Measurements from ENCODE around the gene ACAD10.

ACAD10 gene

GRCh38 chr12:111749391-111749790, 63.5 kb downstream of the ACAD10 start:
- Histone ChIP-seq H3K36me3 (ENCODE audit: control insufficient read depth in 2 of 2, insufficient read depth in 1 of 2, low read length in 2 of 2) (peaks cover 12 to 52% of the 10 kb centered on the region in 2 experiments; a peak in 2 of 3 replicates), H3K27ac (ENCODE audit: extremely low read depth, low read depth, low read length) (no peak overlapping the region), H3K4me3 (ENCODE audit: low read depth, low read length) (no peak overlapping the region), H3K4me1 (ENCODE audit: control insufficient read depth, insufficient read depth, low read length) (no peaks in the 10 kb centered on the region), H3K9me3 (ENCODE audit: control insufficient read depth, insufficient read depth, low read depth, low read length) (no peaks in the 10 kb centered on the region)
- ChIA-PET POLR2A (no interaction called here), CTCF (no interaction called here)
- TF ChIP-seq ZNF518A (tag by site-specific recombination; conservative IDR thresholded peaks at IDR 0.05; ENCODE audit: low read depth) = no peak
- TF ChIP-seq ZNF658 (tag by site-specific recombination; IDR thresholded peaks at IDR 0.05) = no peak
- no peak for TF ChIP-seq ZNF513 (tag by site-specific recombination; IDR thresholded peaks at IDR 0.05)

GRCh38 chr12:111753144-111753881, 67.5 kb downstream of the ACAD10 start:
- peaks cover 4 to 32% of the 10 kb centered on the region in 2 experiments; a peak in 2 of 3 replicates for H3K36me3 ChIP-seq (ENCODE audit: control insufficient read depth in 2 of 2, insufficient read depth in 1 of 2, low read length in 2 of 2)
- no peak for TF ChIP-seq ZNF292 (tag by site-specific recombination; IDR thresholded peaks at IDR 0.05; ENCODE audit: borderline replicate concordance, low read depth)
- peak; percentile 92 for TF ChIP-seq CTCF (tag by site-specific recombination; IDR thresholded peaks at IDR 0.05)
- 0 out of 2 replicates have a peak, but pooled peaks have one; percentile 21 for TF ChIP-seq PRDM10 (tag by site-specific recombination; IDR thresholded peaks at IDR 0.05)
- peak; percentile 61 for TF ChIP-seq ZNF654 (tag by site-specific recombination; IDR thresholded peaks at IDR 0.05; ENCODE audit: low read depth)
- TF ChIP-seq ZSCAN30 (tag by site-specific recombination; IDR thresholded peaks at IDR 0.05) = peak; percentile 34; the same call in 1 of the 2 replicates
- no peak for TF ChIP-seq HOXD13 (CRISPR knock-in tag; IDR thresholded peaks at IDR 0.05; ENCODE audit: borderline replicate concordance)
- no peak for TF ChIP-seq ZBTB17 (tag by site-specific recombination; IDR thresholded peaks at IDR 0.05)
- no peak for TF ChIP-seq GLIS1 (tag by site-specific recombination; IDR thresholded peaks at IDR 0.05)
- TF ChIP-seq PATZ1 (tag by site-specific recombination; IDR thresholded peaks at IDR 0.05) = 0 out of 2 replicates have a peak, but pooled peaks have one; percentile 25
- TF ChIP-seq ZNF704 (tag by site-specific recombination; IDR thresholded peaks at IDR 0.05) = no peak
- TF ChIP-seq SETDB1 (IDR thresholded peaks at IDR 0.05; ENCODE audit: insufficient read length, low read length) = no peak
- TF ChIP-seq IKZF3 (tag by site-specific recombination; IDR thresholded peaks at IDR 0.05) = 0 out of 2 replicates have a peak, but pooled peaks have one; percentile 28
- POLR2A ChIA-PET = interaction anchor here (0.7 to 1.0 kb wide), 2 partner anchors 60 to 62 kb away, joined by 3 read pairs; no protein-coding TSS in a partner anchor
- H3K9me3 ChIP-seq (ENCODE audit: control insufficient read depth, insufficient read depth, low read depth, low read length) = no peaks in the 10 kb centered on the region
- no peaks in the 10 kb centered on the region for H3K4me1 ChIP-seq (ENCODE audit: control insufficient read depth, insufficient read depth, low read length)
- H3K4me3 ChIP-seq (ENCODE audit: low read depth, low read length) = no peak overlapping the region
- CTCF ChIA-PET = interaction anchor here (0.5 to 4.7 kb wide), 12 partner anchors 11 to 433 kb away, joined by 3 to 55 read pairs (median 3); partner anchors contain the start of gene TRAFD1
- H3K27ac ChIP-seq (ENCODE audit: extremely low read depth, low read depth, low read length) = no peak overlapping the region

All from HEK293 (cell line).